MCF 10A (cell line): ENCODE results near the gene FBXO15. TPM values are rescaled to one million over a fixed set of nuclear protein-coding genes. Genes with fewer than 3 reads are reported as not detected.

Experiments used
- BruUV-seq: library from RNA; stranded (reverse); fragments of 400-500 nt; replicated peaks from 2 replicates; lab custom pipeline; 2021; lab: Mats Ljungman, UMichigan
- CTCF ChIA-PET: fragments of 300-600 bp; sonication (Branson Sonifier 250); formaldehyde crosslinking; extraction: SDS; loops from one replicate; lab custom pipeline; 2021; ENCODE audit warnings: antibody characterized with exemption, inconsistent platforms; lab: Yijun Ruan, JAX
- POLR2A ChIA-PET: fragments of 300-600, 350-650 bp; sonication (Branson Sonifier 250); formaldehyde crosslinking; extraction: SDS; loops from one replicate; lab custom pipeline; 2020; ENCODE audit warnings: antibody characterized with exemption, inconsistent platforms; lab: Yijun Ruan, JAX
- DNase-seq: peaks from one replicate; pipeline ENCODE4 v3.0.0-alpha.2; 2018; ENCODE audit not compliant: unreplicated experiment
- H3K27ac Mint-ChIP-seq: one replicate; pipeline ENCODE4 v1.8.0; 2022; ENCODE audit warnings: mild to moderate bottlenecking, low read depth, mixed read lengths; ENCODE audit not compliant: unreplicated experiment
- H3K27me3 Mint-ChIP-seq: one replicate; pipeline ENCODE4 v1.8.0; 2022; ENCODE audit warnings: mixed read lengths; ENCODE audit not compliant: insufficient read depth, unreplicated experiment
- H3K36me3 Mint-ChIP-seq: one replicate; pipeline ENCODE4 v1.8.0; 2022; ENCODE audit warnings: mild to moderate bottlenecking, moderate library complexity, mixed read lengths; ENCODE audit not compliant: insufficient read depth, unreplicated experiment
- H3K4me1 Mint-ChIP-seq: one replicate; pipeline ENCODE4 v1.8.0; 2022; ENCODE audit warnings: mixed read lengths; ENCODE audit not compliant: insufficient read depth, unreplicated experiment
- H3K4me3 Mint-ChIP-seq: one replicate; pipeline ENCODE4 v1.8.0; 2022; ENCODE audit warnings: mild to moderate bottlenecking, moderate library complexity, mixed read lengths; ENCODE audit not compliant: unreplicated experiment
- H3K9me3 Mint-ChIP-seq: one replicate; pipeline ENCODE4 v1.8.0; 2022; ENCODE audit warnings: mixed read lengths; ENCODE audit not compliant: unreplicated experiment
- CTCF ChIP-seq: fragments of 200-600 bp; IDR thresholded peaks from one replicate; pipeline ENCODE4 v1.8.0; 2022; ENCODE audit warnings: antibody characterized with exemption, mild to moderate bottlenecking; ENCODE audit not compliant: unreplicated experiment
- intact Hi-C: fragments of 100-400 bp; cut with micrococcal nuclease; formaldehyde crosslinking; loops from 2 replicates; pipeline ENCODE4 v1.14.1; 2022
- total RNA-seq: library from RNA; stranded (reverse); gene quantifications from 2 replicates; pipeline ENCODE4 v1.2.3, GENCODE V29; 2022

FBXO15 gene
- total RNA-seq, 1 experiment from 2014 or later, result 0.79 TPM

DNA sequence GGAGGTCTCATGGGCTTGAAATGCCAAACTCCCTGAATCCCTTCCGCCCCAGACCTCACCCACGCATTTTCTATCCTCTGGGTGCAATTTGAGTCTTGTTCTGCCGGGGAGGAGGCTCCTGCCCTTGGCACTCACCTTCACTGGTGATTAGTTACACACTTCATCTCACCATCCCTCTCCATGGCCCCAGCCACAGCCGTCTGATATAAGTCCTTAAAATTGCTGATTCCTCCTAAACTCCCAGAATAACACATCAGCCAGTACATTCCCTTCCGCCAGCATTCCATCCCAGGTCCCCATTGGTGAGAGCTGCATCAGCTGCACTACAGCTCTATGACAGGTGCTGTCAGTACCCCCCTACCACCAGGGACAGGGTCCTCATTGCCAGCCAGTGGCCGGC lies 4.6 kb upstream of the FBXO15 start:
- ChIA-PET POLR2A (interaction anchor here (1.5 kb wide), 1 partner anchor 11 kb away, joined by 4 read pairs; no protein-coding TSS in a partner anchor), CTCF (interaction anchor here (0.6 to 1.5 kb wide), 4 partner anchors 9 to 1443 kb away, joined by 3 to 5 read pairs (median 4); no protein-coding TSS in a partner anchor)
- no peaks in the 10 kb centered on the region for H3K9me3 Mint-ChIP-seq
- H3K4me3 Mint-ChIP-seq, result no peak overlapping the region
- no peaks in the 10 kb centered on the region for H3K27me3 Mint-ChIP-seq
- no peak overlapping the region for H3K27ac Mint-ChIP-seq
- intact Hi-C loops, result no loop called here
- TF ChIP-seq CTCF, result no peak
- no TSS peak for BruUV-seq
- peaks cover 47% of the 10 kb centered on the region for H3K36me3 Mint-ChIP-seq
- peaks cover 17% of the 10 kb centered on the region for H3K4me1 Mint-ChIP-seq
- DNase-seq, result no peak

- Mint-ChIP-seq H3K9me3 (no peaks in the 10 kb centered on the region), H3K36me3 (peaks cover 23% of the 10 kb centered on the region), H3K27me3 (no peaks in the 10 kb centered on the region), H3K27ac (peak overlapping the region; percentile 93), H3K4me1 (peaks cover 17% of the 10 kb centered on the region), H3K4me3 (peak overlapping the region; percentile 94)
- TF ChIP-seq CTCF, result no peak
- no TSS peak for BruUV-seq
- CTCF ChIA-PET, result no interaction called here
- POLR2A ChIA-PET, result no interaction called here
- DNase-seq, result no peak
- intact Hi-C loops, result no loop called here
These were observed 2.2 kb upstream of the FBXO15 start for GRCh38 chr18:74149878-74150277.

DNA sequence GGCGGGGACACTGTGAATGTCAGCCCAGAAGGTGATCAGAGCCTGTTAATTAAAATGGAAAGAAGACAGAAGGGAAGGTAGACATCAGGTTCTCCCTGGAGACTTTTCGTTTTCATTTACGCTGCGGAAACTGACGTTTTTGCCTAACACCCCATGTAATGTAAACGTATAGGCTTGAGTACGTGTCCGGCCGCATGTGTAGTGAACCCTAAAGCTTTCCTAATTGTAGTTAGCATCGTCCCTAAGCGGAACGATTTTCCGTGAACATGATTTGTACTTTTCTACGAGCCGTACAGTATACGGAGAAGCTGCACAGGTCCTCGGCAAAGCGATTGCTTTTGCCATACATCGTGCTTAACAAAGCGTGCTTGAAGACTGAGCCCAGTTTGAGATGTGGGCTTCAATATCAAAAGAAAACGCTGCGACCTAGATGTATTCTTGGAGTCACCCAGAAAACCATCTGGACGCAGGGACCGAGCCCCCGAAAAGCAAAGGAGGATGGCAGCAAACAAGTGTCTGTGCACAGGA lies 973 bp upstream of the FBXO15 start:
- CTCF ChIA-PET, result no interaction called here
- H3K27me3 Mint-ChIP-seq, result no peaks in the 10 kb centered on the region
- peaks cover 20% of the 10 kb centered on the region for H3K36me3 Mint-ChIP-seq
- H3K27ac Mint-ChIP-seq, result peak overlapping the region; percentile 93
- H3K4me1 Mint-ChIP-seq, result peaks cover 17% of the 10 kb centered on the region
- intact Hi-C loops, result no loop called here
- no peaks in the 10 kb centered on the region for H3K9me3 Mint-ChIP-seq
- no peak for DNase-seq
- peak overlapping the region; percentile 94 for H3K4me3 Mint-ChIP-seq
- TF ChIP-seq CTCF, result no peak
- TSS peak; percentile 75 for BruUV-seq
- POLR2A ChIA-PET, result interaction anchor here (0.6 to 1.3 kb wide), 3 partner anchors 9 to 13 kb away, joined by 3 to 5 read pairs (median 3); no protein-coding TSS in a partner anchor

DNA sequence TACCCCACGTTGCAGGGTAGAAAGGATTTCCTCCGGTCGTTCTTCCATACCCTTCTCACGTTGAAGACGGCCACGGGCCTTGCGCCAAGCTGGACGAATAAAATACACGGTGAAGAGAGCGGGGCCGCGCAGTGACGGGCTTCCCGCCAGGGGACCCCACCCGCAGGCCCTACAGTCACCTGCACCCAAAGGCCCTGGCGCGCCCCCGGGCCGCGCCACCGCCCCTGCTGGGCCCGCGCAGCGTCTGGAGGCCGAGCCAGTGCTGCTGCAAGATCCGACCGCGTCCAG lies 199 bp downstream of the FBXO15 start:
- no peak for DNase-seq
- no peaks in the 10 kb centered on the region for H3K27me3 Mint-ChIP-seq
- peak overlapping the region; percentile 94 for H3K4me3 Mint-ChIP-seq
- intact Hi-C loops, result no loop called here
- peaks cover 9% of the 10 kb centered on the region for H3K4me1 Mint-ChIP-seq
- no peaks in the 10 kb centered on the region for H3K9me3 Mint-ChIP-seq
- no peak for TF ChIP-seq CTCF
- peak overlapping the region; percentile 93 for H3K27ac Mint-ChIP-seq
- H3K36me3 Mint-ChIP-seq, result peaks cover 12% of the 10 kb centered on the region
- no TSS peak for BruUV-seq
- CTCF ChIA-PET, result no interaction called here
- POLR2A ChIA-PET, result interaction anchor here (0.7 kb wide), 1 partner anchor 659 kb away, joined by 3 read pairs; no protein-coding TSS in a partner anchor
